Stimulated activated naive CD4-positive, alpha-beta T cell (primary cell): ENCODE data around the gene CENPN.
A peak's percentile ranks its signal among the peaks of the same experiment; 100 is the strongest.

Source experiments
- DNase-seq, 6 experiments: peaks; one replicate each; lab custom pipeline; 2025; lab: John Stamatoyannopoulos, UW

CENPN gene

GRCh38 chr16:81029930-81030604 is 23.1 kb downstream of the CENPN start:
- no peak for DNase-seq

GRCh38 chr16:81035398-81035974 is 28.5 kb downstream of the CENPN start, which contains the start of gene ATMIN:
TSS of gene ATMIN (plus strand) at chr16:81035842. CDS start at chr16:81035871, 29 bp downstream.
- DNase-seq, result peak; percentile 78 to 92 (median 84)

GRCh38 chr16:81035975-81036750 is 29.1 kb downstream of the CENPN start:
- peak; percentile 30 to 68 (median 53) for DNase-seq

GRCh38 chr16:81036751-81037350 is 29.8 kb downstream of the CENPN start:
- DNase-seq, result no peak

GRCh38 chr16:81040131-81040530 is 33.1 kb downstream of the CENPN start:
- DNase-seq, result no peak

GRCh38 chr16:81040842-81041241 is 33.8 kb downstream of the CENPN start:
- DNase-seq, result no peak

GRCh38 chr16:81041696-81042095 is 34.7 kb downstream of the CENPN start:
- DNase-seq, result no peak

- DNase-seq, result no peak
These were observed 35.8 kb downstream of the CENPN start for GRCh38 chr16:81042821-81043220.

GRCh38 chr16:81053761-81054160 is 46.7 kb downstream of the CENPN start:
- DNase-seq, result no peak

GRCh38 chr16:81060576-81061306 is 53.7 kb downstream of the CENPN start:
- DNase-seq, result no peak

- DNase-seq, result no peak
These were observed 54.3 kb downstream of the CENPN start for GRCh38 chr16:81061307-81061640.

GRCh38 chr16:81061871-81062608 is 55.0 kb downstream of the CENPN start:
- no peak for DNase-seq

GRCh38 chr16:81066681-81067080 is 59.7 kb downstream of the CENPN start:
- peak in 1 of 6 experiments; percentile 2 for DNase-seq

- DNase-seq, result no peak
These were observed 60.2 kb downstream of the CENPN start for GRCh38 chr16:81067166-81067565.

- no peak for DNase-seq
These were observed 62.0 kb downstream of the CENPN start for GRCh38 chr16:81069063-81069462.

- DNase-seq, result no peak
These were observed 64.0 kb downstream of the CENPN start for GRCh38 chr16:81070979-81071378.

- no peak for DNase-seq
These were observed 64.8 kb downstream of the CENPN start for GRCh38 chr16:81071805-81072204.

GRCh38 chr16:81073560-81074330 is 66.7 kb downstream of the CENPN start:
- no peak for DNase-seq

GRCh38 chr16:81076566-81077075 is 69.6 kb downstream of the CENPN start:
- DNase-seq, result peak; percentile 92 to 100 (median 98)
